Right atrium auricular region (tissue), 2 donors: Measurements from ENCODE around the gene DOK3. TPM values are rescaled to one million over a fixed set of nuclear protein-coding genes. Genes with fewer than 3 reads are reported as not detected.
A peak's percentile ranks its signal among the peaks of the same experiment; 100 is the strongest.

Experiments used
- DNase-seq: peaks from one replicate; pipeline ENCODE4 v3.0.0-alpha.2; 2019; ENCODE audit warnings: low spot score
- H3K27ac ChIP-seq, 2 donors: fragments of 200-600 bp; sonication (generic); 1 replicate in 1 of 2; 2 replicates in 1 of 2; pipeline ENCODE4 v1.5.1; 2016 to 2019
- H3K27me3 ChIP-seq, 2 donors: fragments of 200-600 bp; sonication (generic); one replicate each; pipeline versions ENCODE4 v1.5.1 to v1.6.0; 2017 to 2019
- H3K36me3 ChIP-seq: fragments of 200-600 bp; sonication (generic); one replicate; pipeline ENCODE4 v1.5.1; 2016
- H3K4me1 ChIP-seq, 2 donors: fragments of 200-600 bp; sonication (generic); one replicate each; pipeline versions ENCODE4 v1.5.1 to v1.6.0; 2017 to 2019
- H3K4me3 ChIP-seq, 2 donors: fragments of 200-600 bp; sonication (generic); 1 replicate in 1 of 2; 2 replicates in 1 of 2; pipeline ENCODE4 v1.5.1; 2017 to 2019; ENCODE audit warnings: mild to moderate bottlenecking in 1 of 2, moderate library complexity in 1 of 2
- H3K9me3 ChIP-seq, 2 donors: fragments of 200-600 bp; sonication (generic); one replicate each; pipeline ENCODE4 v1.5.1; 2019
- CTCF ChIP-seq, 2 donors: fragments of 200-600 bp; sonication (generic); IDR thresholded peaks; one replicate each; pipeline ENCODE4 v1.5.1; 2019; ENCODE audit warnings: antibody characterized with exemption in 2 of 2
- total RNA-seq, 2 donors: library from RNA; depleted of rRNA; stranded (reverse); fragments of >200 nt; gene quantifications; one replicate each; pipeline ENCODE4 v1.1.0, GENCODE V29; 2016

Gene DOK3
- total RNA-seq, 2 donors from 2014 or later, result 1.6 to 2.6 TPM

DNA sequence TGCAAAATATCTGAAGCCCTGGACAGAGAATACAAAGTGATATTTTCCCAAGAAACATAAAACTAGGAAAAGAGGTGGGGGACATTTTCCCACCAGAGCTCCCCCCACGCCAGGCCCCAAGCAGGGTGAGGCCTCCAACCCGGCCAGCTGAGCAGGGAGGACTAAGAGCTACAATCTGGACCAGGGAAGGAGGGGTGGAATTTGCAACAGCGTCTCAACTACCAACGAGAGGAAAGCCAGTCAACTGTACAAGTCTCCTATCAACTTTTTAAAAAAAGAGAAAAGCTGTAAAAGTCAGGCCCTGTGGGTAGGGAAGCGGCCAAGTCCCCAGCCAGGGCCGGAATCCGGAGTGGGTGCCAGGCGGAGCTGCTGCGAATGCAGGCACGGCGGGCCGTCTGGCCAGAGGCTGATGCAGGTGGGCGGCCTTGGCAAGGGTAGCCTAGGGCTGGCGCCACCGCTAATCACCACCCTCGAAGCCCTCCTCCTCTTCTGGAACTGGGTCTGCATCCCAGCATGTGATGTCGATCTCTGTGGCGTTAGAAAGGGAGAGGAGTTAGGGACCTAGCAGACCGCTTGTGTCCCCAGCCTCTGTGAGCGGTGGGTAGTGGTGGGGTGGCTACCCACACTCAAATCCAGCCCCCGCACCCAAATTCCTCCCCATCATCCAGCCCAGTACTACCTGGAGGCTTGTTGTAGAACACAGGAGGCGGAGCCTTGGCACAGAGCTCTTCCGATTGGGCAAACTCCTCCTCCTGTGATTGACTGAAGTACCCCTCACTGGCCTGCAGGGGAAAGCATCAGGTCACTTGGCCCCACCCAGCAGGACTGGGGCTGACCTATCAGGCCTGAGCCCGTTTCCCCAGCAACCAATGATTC, 52.4 kb downstream of the DOK3 start:
- peaks cover 10% of the 10 kb centered on the region for H3K36me3 ChIP-seq
- peaks cover 0 to 46% of the 10 kb centered on the region in 2 donors for H3K4me1 ChIP-seq
- no peaks in the 10 kb centered on the region for H3K27me3 ChIP-seq
- peak; percentile 93 for DNase-seq
- H3K4me3 ChIP-seq, result no peak overlapping the region
- H3K27ac ChIP-seq, result peak overlapping the region; percentile 21 to 84
- no peaks in the 10 kb centered on the region for H3K9me3 ChIP-seq
- peak; percentile 46 to 53 for TF ChIP-seq CTCF (IDR thresholded peaks at IDR 0.05)

- peaks cover 0 to 40% of the 10 kb centered on the region in 2 donors for H3K4me1 ChIP-seq
These were observed 53.0 kb downstream of the DOK3 start for GRCh38 chr5:177456591-177456964.

GRCh38 chr5:177455661-177456590, 53.7 kb downstream of the DOK3 start:
- H3K4me3 ChIP-seq, result peak overlapping the region; percentile 64 to 66
- peaks cover 0 to 39% of the 10 kb centered on the region in 2 donors for H3K4me1 ChIP-seq
- DNase-seq, result peak; percentile 97
- peak; percentile 91 to 96 for TF ChIP-seq CTCF (IDR thresholded peaks at IDR 0.05)
- peaks cover 10% of the 10 kb centered on the region for H3K36me3 ChIP-seq
- H3K27ac ChIP-seq, result peak overlapping the region; percentile 79 to 84
- H3K27me3 ChIP-seq, result no peaks in the 10 kb centered on the region
- no peaks in the 10 kb centered on the region for H3K9me3 ChIP-seq

More at GRCh38 chr5:177456591-177456964, 53.0 kb downstream of the DOK3 start:
- H3K27me3 ChIP-seq, result no peaks in the 10 kb centered on the region
- no peak overlapping the region for H3K4me3 ChIP-seq
- peaks cover 10% of the 10 kb centered on the region for H3K36me3 ChIP-seq
- DNase-seq, result no peak
- no peaks in the 10 kb centered on the region for H3K9me3 ChIP-seq
- peak overlapping the region; percentile 21 to 84 for H3K27ac ChIP-seq
- TF ChIP-seq CTCF (IDR thresholded peaks at IDR 0.05), result peak in 1 of 2 donors; percentile 49

GRCh38 chr5:177455036-177455660, 54.5 kb downstream of the DOK3 start:
- DNase-seq, result no peak
- H3K4me1 ChIP-seq, result peaks cover 0 to 43% of the 10 kb centered on the region in 2 donors
- no peaks in the 10 kb centered on the region for H3K27me3 ChIP-seq
- peak; percentile 68 to 78 for TF ChIP-seq CTCF (IDR thresholded peaks at IDR 0.05)
- H3K4me3 ChIP-seq, result peak overlapping the region; percentile 64 to 66
- H3K27ac ChIP-seq, result peak overlapping the region; percentile 79 to 84
- no peaks in the 10 kb centered on the region for H3K9me3 ChIP-seq
- peaks cover 5% of the 10 kb centered on the region for H3K36me3 ChIP-seq

GRCh38 chr5:177454397-177455035, 55.1 kb downstream of the DOK3 start:
- Histone ChIP-seq H3K4me3 (peak overlapping the region; percentile 64 to 66), H3K9me3 (no peaks in the 10 kb centered on the region), H3K27me3 (no peaks in the 10 kb centered on the region), H3K36me3 (no peaks in the 10 kb centered on the region), H3K27ac (peak overlapping the region; percentile 79 to 84), H3K4me1 (peaks cover 0 to 43% of the 10 kb centered on the region in 2 donors)
- peak; percentile 93 to 96 for TF ChIP-seq CTCF (IDR thresholded peaks at IDR 0.05)
- DNase-seq, result peak; percentile 95
